ENCODE results near the gene SLC17A1. TPM values are rescaled to one million over a fixed set of nuclear protein-coding genes. Genes with fewer than 3 reads are reported as not detected.

Gene SLC17A1
- polyA plus RNA-seq, 1 donor (not counting 4 experiments of a cell fraction or from before 2014, with no cell fraction given), result not detected

DNA sequence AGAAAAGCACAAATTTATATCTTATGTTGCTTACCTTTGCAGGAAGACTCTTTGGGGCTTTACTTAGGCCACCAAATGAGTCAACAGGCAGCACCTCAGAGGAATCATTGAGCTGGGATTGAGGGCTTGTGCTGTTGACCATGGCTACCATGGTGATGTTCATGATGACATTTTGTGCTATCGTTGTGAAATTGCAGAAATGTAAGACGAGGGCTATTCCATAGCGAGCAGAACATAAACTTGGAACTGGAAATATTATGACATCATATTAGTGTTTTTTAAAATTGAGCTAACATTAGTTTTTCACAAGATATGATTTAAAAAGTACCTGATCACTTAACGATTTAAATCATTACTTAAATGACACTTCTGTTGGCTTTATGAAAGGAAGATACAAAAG is 30.3 kb upstream of the SLC17A1 start:
- no peak for FAIRE-seq

DNA sequence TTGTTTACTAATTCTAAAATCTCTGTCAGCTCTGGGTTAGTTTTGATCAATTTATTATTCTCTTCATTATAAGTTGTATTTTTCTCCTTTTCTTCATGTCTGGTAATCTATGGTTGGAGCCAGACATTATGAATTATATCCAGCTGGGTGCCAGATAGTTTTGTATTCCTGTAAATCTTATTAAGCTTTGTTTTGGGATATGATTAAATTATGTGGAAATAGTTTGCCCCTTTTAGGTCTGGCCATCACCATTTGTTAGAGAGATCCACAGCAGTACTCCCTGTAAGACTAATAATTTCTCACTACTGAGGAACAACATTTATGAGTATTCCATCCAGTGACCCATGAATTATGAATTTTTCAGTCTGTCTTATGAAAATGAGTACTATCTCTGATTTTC is 20.9 kb upstream of the SLC17A1 start:
- Histone ChIP-seq H2AFZ (ENCODE audit: control insufficient read depth, low read length) (no peak overlapping the region), H4K20me1 (ENCODE audit: control insufficient read depth, extremely low read depth, insufficient read depth, low read length) (no peaks in the 10 kb centered on the region), H3K9me1 (ENCODE audit: control insufficient read depth, extremely low read depth, insufficient read depth, low read length) (no peaks in the 10 kb centered on the region), H3K27ac (ENCODE audit: control insufficient read depth, insufficient read depth, low read length) (no peak overlapping the region), H3K4me3 (ENCODE audit: control insufficient read depth in 2 of 3, extremely low read depth in 1 of 3, insufficient read depth in 2 of 3, low read depth in 1 of 3, low read length in 3 of 3) (no peak overlapping the region), H3K9ac (ENCODE audit: control insufficient read depth, extremely low read depth, insufficient read depth, low read length) (no peak overlapping the region), H3K9me3 (ENCODE audit: control insufficient read depth, low read depth, low read length) (no peaks in the 10 kb centered on the region), H3K4me2 (ENCODE audit: control insufficient read depth, extremely low read depth, insufficient read depth, low read depth, low read length) (no peak overlapping the region), H3K4me1 (ENCODE audit: control insufficient read depth, extremely low read depth, insufficient read depth, low read length) (no peaks in the 10 kb centered on the region), H3K36me3 (ENCODE audit: control insufficient read depth in 2 of 2, extremely low read depth in 1 of 2, insufficient read depth in 2 of 2, low read length in 2 of 2) (no peaks in the 10 kb centered on the region), H3K27me3 (ENCODE audit: control insufficient read depth, extremely low read depth, insufficient read depth, low read length) (no peaks in the 10 kb centered on the region), H3K79me2 (ENCODE audit: control insufficient read depth, insufficient read depth, low read length) (no peaks in the 10 kb centered on the region)
- no peak for TF ChIP-seq EZH2 (IDR thresholded peaks at IDR 0.05; ENCODE audit: low read length)
- TF ChIP-seq, protein P1, sequence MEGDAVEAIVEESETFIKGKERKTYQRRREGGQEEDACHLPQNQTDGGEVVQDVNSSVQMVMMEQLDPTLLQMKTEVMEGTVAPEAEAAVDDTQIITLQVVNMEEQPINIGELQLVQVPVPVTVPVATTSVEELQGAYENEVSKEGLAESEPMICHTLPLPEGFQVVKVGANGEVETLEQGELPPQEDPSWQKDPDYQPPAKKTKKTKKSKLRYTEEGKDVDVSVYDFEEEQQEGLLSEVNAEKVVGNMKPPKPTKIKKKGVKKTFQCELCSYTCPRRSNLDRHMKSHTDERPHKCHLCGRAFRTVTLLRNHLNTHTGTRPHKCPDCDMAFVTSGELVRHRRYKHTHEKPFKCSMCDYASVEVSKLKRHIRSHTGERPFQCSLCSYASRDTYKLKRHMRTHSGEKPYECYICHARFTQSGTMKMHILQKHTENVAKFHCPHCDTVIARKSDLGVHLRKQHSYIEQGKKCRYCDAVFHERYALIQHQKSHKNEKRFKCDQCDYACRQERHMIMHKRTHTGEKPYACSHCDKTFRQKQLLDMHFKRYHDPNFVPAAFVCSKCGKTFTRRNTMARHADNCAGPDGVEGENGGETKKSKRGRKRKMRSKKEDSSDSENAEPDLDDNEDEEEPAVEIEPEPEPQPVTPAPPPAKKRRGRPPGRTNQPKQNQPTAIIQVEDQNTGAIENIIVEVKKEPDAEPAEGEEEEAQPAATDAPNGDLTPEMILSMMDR (optimal IDR thresholded peaks at IDR 0.05 in 1 of 3, IDR thresholded peaks at IDR 0.05 in 1 of 3, conservative IDR thresholded peaks at IDR 0.05 in 1 of 3; ENCODE audit: extremely low read depth in 1 of 3, insufficient read depth in 2 of 3, low read length in 3 of 3), result no peak
- dilution Hi-C loops (cut with MboI; ENCODE audit: extremely low pct_ligation_motif_present, low sequenced_read_pairs), result no loop called here
- no peak for DNase-seq (ENCODE audit: low read depth, low spot score)
- FAIRE-seq, result no peak

More for the DNA sequence above, 30.3 kb upstream of the SLC17A1 start:
- Histone ChIP-seq H4K20me1 (ENCODE audit: control insufficient read depth, extremely low read depth, insufficient read depth, low read length) (no peaks in the 10 kb centered on the region), H3K4me2 (ENCODE audit: control insufficient read depth, extremely low read depth, insufficient read depth, low read depth, low read length) (no peak overlapping the region), H2AFZ (ENCODE audit: control insufficient read depth, low read length) (no peak overlapping the region), H3K27me3 (ENCODE audit: control insufficient read depth, extremely low read depth, insufficient read depth, low read length) (no peaks in the 10 kb centered on the region), H3K36me3 (ENCODE audit: control insufficient read depth in 2 of 2, extremely low read depth in 1 of 2, insufficient read depth in 2 of 2, low read length in 2 of 2) (no peaks in the 10 kb centered on the region), H3K9ac (ENCODE audit: control insufficient read depth, extremely low read depth, insufficient read depth, low read length) (no peak overlapping the region), H3K4me1 (ENCODE audit: control insufficient read depth, extremely low read depth, insufficient read depth, low read length) (no peaks in the 10 kb centered on the region), H3K79me2 (ENCODE audit: control insufficient read depth, insufficient read depth, low read length) (no peaks in the 10 kb centered on the region), H3K27ac (ENCODE audit: control insufficient read depth, insufficient read depth, low read length) (no peak overlapping the region), H3K4me3 (ENCODE audit: control insufficient read depth in 2 of 3, extremely low read depth in 1 of 3, insufficient read depth in 2 of 3, low read depth in 1 of 3, low read length in 3 of 3) (no peak overlapping the region), H3K9me3 (ENCODE audit: control insufficient read depth, low read depth, low read length) (no peaks in the 10 kb centered on the region), H3K9me1 (ENCODE audit: control insufficient read depth, extremely low read depth, insufficient read depth, low read length) (no peaks in the 10 kb centered on the region)
- dilution Hi-C loops (cut with MboI; ENCODE audit: extremely low pct_ligation_motif_present, low sequenced_read_pairs), result no loop called here
- no peak for TF ChIP-seq EZH2 (IDR thresholded peaks at IDR 0.05; ENCODE audit: low read length)
- TF ChIP-seq, protein P1 (optimal IDR thresholded peaks at IDR 0.05 in 1 of 3, IDR thresholded peaks at IDR 0.05 in 1 of 3, conservative IDR thresholded peaks at IDR 0.05 in 1 of 3; ENCODE audit: extremely low read depth in 1 of 3, insufficient read depth in 2 of 3, low read length in 3 of 3), result no peak
- DNase-seq (ENCODE audit: low read depth, low spot score), result no peak

All from keratinocyte (primary cell).